ENCODE data around the gene CLIC3. TPM values are rescaled to one million over a fixed set of nuclear protein-coding genes. Genes with fewer than 3 reads are reported as not detected.

CLIC3 gene
- total and polyA plus RNA-seq, 2 donors (not counting 1 experiment from before 2014, with no cell fraction given): 1.1 to 1.9 TPM

- H3K27ac ChIP-seq (ENCODE audit: low read length in 2 of 2): no peak overlapping the region
- CTCF ChIA-PET: no interaction called here
Observed at GRCh38 chr9:136981588-136982231, 14.7 kb downstream of the CLIC3 start.

More at GRCh38 chr9:136981588-136982231, 14.7 kb downstream of the CLIC3 start:
- no peak for DNase-seq
- Histone ChIP-seq H3K4me2 (replicated peaks; ENCODE audit: low read depth, low read length, poor library complexity, severe bottlenecking) (no peak overlapping the region), H4K20me1 (ENCODE audit: control insufficient read depth, insufficient read depth, low read length, poor library complexity, severe bottlenecking) (no peaks in the 10 kb centered on the region), H3K4me1 (ENCODE audit: control insufficient read depth in 2 of 2, insufficient read depth in 2 of 2, low read length in 2 of 2) (peaks cover 12 to 17% of the 10 kb centered on the region in 2 donors), H3K9me3 (ENCODE audit: control extremely low read depth in 1 of 3, control insufficient read depth in 2 of 3, insufficient read depth in 1 of 3, low read length in 2 of 3) (peaks cover 0 to 13% (median 0%) of the 10 kb centered on the region in 3 donors), H2AFZ (ENCODE audit: insufficient read depth, low read depth, low read length, poor library complexity, severe bottlenecking) (no peak overlapping the region), H3K27me3 (replicated peaks in 1 of 4; ENCODE audit: control extremely low read depth in 1 of 4, control insufficient read depth in 3 of 4, insufficient read depth in 4 of 4, low read length in 3 of 4) (peaks cover 0 to 81% (median 19%) of the 10 kb centered on the region in 4 experiments), H3K79me2 (ENCODE audit: control insufficient read depth, insufficient read depth, low read length) (no peaks in the 10 kb centered on the region), H3K4me3 (ENCODE audit: control extremely low read depth in 1 of 5, extremely low read depth in 1 of 5, insufficient read depth in 1 of 5, low read depth in 2 of 5, low read length in 4 of 5) (no peak overlapping the region), H3K9ac (ENCODE audit: low read length) (no peak overlapping the region), H3K36me3 (replicated peaks in 1 of 2; ENCODE audit: control extremely low read depth in 1 of 2, control insufficient read depth in 1 of 2, extremely low read depth in 1 of 2, insufficient read depth in 2 of 2, low read length in 1 of 2) (no peaks in the 10 kb centered on the region)
- Mint-ChIP-seq H3K27ac (no peak overlapping the region), H3K9me3 (ENCODE audit: insufficient read depth) (no peaks in the 10 kb centered on the region), H3K4me1 (peaks cover 7% of the 10 kb centered on the region), H3K4me3 (no peak overlapping the region), H3K27me3 (peaks cover 18% of the 10 kb centered on the region)
- no peak for ATAC-seq (ENCODE audit: low read depth)
- WGBS (ENCODE audit: insufficient coverage): 87% methylated on average over 8 of the region's 17 CpGs
- POLR2A ChIA-PET: interaction anchor here (0.6 kb wide), 1 partner anchor 14 kb away, joined by 3 read pairs; no protein-coding TSS in a partner anchor
- intact Hi-C loops (cut with micrococcal nuclease): no loop called here
- TF ChIP-seq, protein P1, sequence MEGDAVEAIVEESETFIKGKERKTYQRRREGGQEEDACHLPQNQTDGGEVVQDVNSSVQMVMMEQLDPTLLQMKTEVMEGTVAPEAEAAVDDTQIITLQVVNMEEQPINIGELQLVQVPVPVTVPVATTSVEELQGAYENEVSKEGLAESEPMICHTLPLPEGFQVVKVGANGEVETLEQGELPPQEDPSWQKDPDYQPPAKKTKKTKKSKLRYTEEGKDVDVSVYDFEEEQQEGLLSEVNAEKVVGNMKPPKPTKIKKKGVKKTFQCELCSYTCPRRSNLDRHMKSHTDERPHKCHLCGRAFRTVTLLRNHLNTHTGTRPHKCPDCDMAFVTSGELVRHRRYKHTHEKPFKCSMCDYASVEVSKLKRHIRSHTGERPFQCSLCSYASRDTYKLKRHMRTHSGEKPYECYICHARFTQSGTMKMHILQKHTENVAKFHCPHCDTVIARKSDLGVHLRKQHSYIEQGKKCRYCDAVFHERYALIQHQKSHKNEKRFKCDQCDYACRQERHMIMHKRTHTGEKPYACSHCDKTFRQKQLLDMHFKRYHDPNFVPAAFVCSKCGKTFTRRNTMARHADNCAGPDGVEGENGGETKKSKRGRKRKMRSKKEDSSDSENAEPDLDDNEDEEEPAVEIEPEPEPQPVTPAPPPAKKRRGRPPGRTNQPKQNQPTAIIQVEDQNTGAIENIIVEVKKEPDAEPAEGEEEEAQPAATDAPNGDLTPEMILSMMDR (IDR thresholded peaks at IDR 0.05): no peak
- no peak for TF ChIP-seq EZH2 (IDR thresholded peaks at IDR 0.05; ENCODE audit: borderline replicate concordance, insufficient read depth, low read depth, low read length, poor library complexity, severe bottlenecking)

Measured in B cell (primary cell).